GDM1 (cell line): ENCODE results near the gene ARSA.
"Not testable (repeated sequence)": the region's sequence is repeated elsewhere in the genome, so short reads cannot be mapped to it uniquely, and the experiment has no call there.

ENCODE experiments used
- DNase-seq: peaks from one replicate; lab custom pipeline; 2025; lab: John Stamatoyannopoulos, UW

Gene ARSA

GRCh38 chr22:50627642-50628542 lies at the start of gene ARSA:
Gene ARSA, minus strand, starts transcription at chr22:50628152. Its CDS starts 373 bp downstream, at chr22:50627779.
- peak; percentile 71 for DNase-seq

- DNase-seq = no peak
Measured at GRCh38 chr22:50676661-50677492, 48.9 kb upstream of the ARSA start.

- DNase-seq = no peak
Measured at GRCh38 chr22:50676180-50676636, 48.3 kb upstream of the ARSA start.

GRCh38 chr22:50675553-50676179 lies 47.7 kb upstream of the ARSA start:
- DNase-seq = no peak

GRCh38 chr22:50674606-50675552 lies 46.9 kb upstream of the ARSA start:
- no peak for DNase-seq

GRCh38 chr22:50674130-50674500 lies 46.2 kb upstream of the ARSA start:
- no peak for DNase-seq

GRCh38 chr22:50673231-50674129 lies 45.5 kb upstream of the ARSA start:
- DNase-seq = peak; percentile 25

- peak; percentile 95 for DNase-seq
Measured at GRCh38 chr22:50672471-50673230, 44.7 kb upstream of the ARSA start, which contains the start of gene SHANK3. Gene SHANK3, plus strand, starts transcription at chr22:50672823.

- no peak for DNase-seq
Measured at GRCh38 chr22:50672041-50672440, 44.1 kb upstream of the ARSA start.

GRCh38 chr22:50671641-50672040 lies 43.7 kb upstream of the ARSA start:
- DNase-seq = peak; percentile 25

- no peak for DNase-seq
Measured at GRCh38 chr22:50670914-50671538, 43.1 kb upstream of the ARSA start.

GRCh38 chr22:50670513-50670912 lies 42.6 kb upstream of the ARSA start:
- peak; percentile 28 for DNase-seq

- no peak for DNase-seq
Measured at GRCh38 chr22:50665738-50666137, 37.8 kb upstream of the ARSA start.

- no peak for DNase-seq
Measured at GRCh38 chr22:50665212-50665611, 37.3 kb upstream of the ARSA start.

GRCh38 chr22:50660306-50660705 lies 32.4 kb upstream of the ARSA start:
- no peak for DNase-seq

- not testable (repeated sequence) for DNase-seq
Measured at GRCh38 chr22:50659711-50660110, 31.8 kb upstream of the ARSA start.

GRCh38 chr22:50657925-50658324 lies 30.0 kb upstream of the ARSA start:
- DNase-seq = no peak

GRCh38 chr22:50656122-50657070 lies 28.4 kb upstream of the ARSA start:
- DNase-seq = no peak
